HG02642 (cell line): ENCODE data around the gene RPS14.

Experiments
- ATAC-seq: cut with Tn5 transposase; IDR thresholded peaks from one replicate; pipeline ENCODE4 v1.9.1; 2021; ENCODE audit warnings: mild to moderate bottlenecking; ENCODE audit not compliant: unreplicated experiment, poor library complexity

RPS14 gene

GRCh38 chr5:150449517-150450339, at the start of gene RPS14:
RPS14 (minus strand) TSS chr5:150449739; CDS start chr5:150447733, 2,006 bp downstream.
- ATAC-seq = peak; percentile 95

GRCh38 chr5:150498971-150499370, 49.4 kb upstream of the RPS14 start:
- no peak for ATAC-seq

- ATAC-seq = no peak
Measured at GRCh38 chr5:150498501-150498900, 49.0 kb upstream of the RPS14 start.

- no peak for ATAC-seq
Measured at GRCh38 chr5:150497989-150498317, 48.4 kb upstream of the RPS14 start.

- no peak for ATAC-seq
Measured at GRCh38 chr5:150497274-150497988, 47.9 kb upstream of the RPS14 start.

- no peak for ATAC-seq
Measured at GRCh38 chr5:150496534-150496933, 47.0 kb upstream of the RPS14 start.

- no peak for ATAC-seq
Measured at GRCh38 chr5:150496098-150496497, 46.6 kb upstream of the RPS14 start.

- no peak for ATAC-seq
Measured at GRCh38 chr5:150492621-150493020, 43.1 kb upstream of the RPS14 start.

- no peak for ATAC-seq
Measured at GRCh38 chr5:150491876-150492275, 42.3 kb upstream of the RPS14 start.

GRCh38 chr5:150490754-150491153, 41.2 kb upstream of the RPS14 start:
- no peak for ATAC-seq

GRCh38 chr5:150490296-150490669, 40.7 kb upstream of the RPS14 start:
- no peak for ATAC-seq

GRCh38 chr5:150489360-150490295, 40.1 kb upstream of the RPS14 start:
- ATAC-seq = peak; percentile 85

- no peak for ATAC-seq
Measured at GRCh38 chr5:150488519-150489359, 39.2 kb upstream of the RPS14 start.

- ATAC-seq = no peak
Measured at GRCh38 chr5:150487199-150488061, 37.9 kb upstream of the RPS14 start.

- peak; percentile 31 for ATAC-seq
Measured at GRCh38 chr5:150486402-150487198, 37.1 kb upstream of the RPS14 start.

- ATAC-seq = peak; percentile 18
Measured at GRCh38 chr5:150485693-150486401, 36.3 kb upstream of the RPS14 start.

- no peak for ATAC-seq
Measured at GRCh38 chr5:150484964-150485692, 35.6 kb upstream of the RPS14 start.
